Measurements from ENCODE around the gene GLG1. TPM values are rescaled to one million over a fixed set of nuclear protein-coding genes. Genes with fewer than 3 reads are reported as not detected.

Gene GLG1
- total RNA-seq, 1 experiment from 2014 or later: 65.2 TPM

- Histone ChIP-seq H3K4me3 (ENCODE audit: low read length) (peak overlapping the region; percentile 94), H3K79me2 (ENCODE audit: low read length) (peaks cover 60% of the 10 kb centered on the region), H3K36me3 (ENCODE audit: insufficient read depth, low read length) (no peaks in the 10 kb centered on the region), H4K20me1 (ENCODE audit: insufficient read depth, low read depth, low read length) (peaks cover 16% of the 10 kb centered on the region), H3K4me2 (ENCODE audit: low read depth, low read length, poor library complexity, severe bottlenecking) (peak overlapping the region; percentile 96), H3K27me3 (ENCODE audit: low read length) (no peaks in the 10 kb centered on the region), H2AFZ (ENCODE audit: low read length) (peak overlapping the region; percentile 61), H3K9me2 (replicated peaks; ENCODE audit: insufficient read depth, low read length) (no peaks in the 10 kb centered on the region), H3K4me1 (ENCODE audit: low read length) (peaks cover 32% of the 10 kb centered on the region), H3K9me3 (ENCODE audit: low read length) (no peaks in the 10 kb centered on the region), H3K9ac (ENCODE audit: low read length) (peak overlapping the region; percentile 94), H3K27ac (ENCODE audit: low read length) (peak overlapping the region; percentile 71)
- DNase-seq: peak; percentile 60
Measured at GRCh38 chr16:74605746-74606520, 981 bp downstream of the GLG1 start.

GRCh38 chr16:74605332-74605731, 1.6 kb downstream of the GLG1 start:
- H3K4me1 ChIP-seq (ENCODE audit: low read length): peaks cover 32% of the 10 kb centered on the region
- no peak for DNase-seq
- H2AFZ ChIP-seq (ENCODE audit: low read length): no peak overlapping the region
- peak overlapping the region; percentile 96 for H3K4me2 ChIP-seq (ENCODE audit: low read depth, low read length, poor library complexity, severe bottlenecking)
- H3K4me3 ChIP-seq (ENCODE audit: low read length): peak overlapping the region; percentile 94
- no peaks in the 10 kb centered on the region for H3K36me3 ChIP-seq (ENCODE audit: insufficient read depth, low read length)
- no peaks in the 10 kb centered on the region for H3K9me3 ChIP-seq (ENCODE audit: low read length)
- H3K27ac ChIP-seq (ENCODE audit: low read length): peak overlapping the region; percentile 71; the same call in 1 of the 2 replicates
- H4K20me1 ChIP-seq (ENCODE audit: insufficient read depth, low read depth, low read length): peaks cover 21% of the 10 kb centered on the region
- H3K27me3 ChIP-seq (ENCODE audit: low read length): no peaks in the 10 kb centered on the region
- H3K79me2 ChIP-seq (ENCODE audit: low read length): peaks cover 66% of the 10 kb centered on the region
- H3K9ac ChIP-seq (ENCODE audit: low read length): peak overlapping the region; percentile 94
- no peaks in the 10 kb centered on the region for H3K9me2 ChIP-seq (replicated peaks; ENCODE audit: insufficient read depth, low read length)

- no peaks in the 10 kb centered on the region for H3K27me3 ChIP-seq (ENCODE audit: low read length)
- H3K9me2 ChIP-seq (replicated peaks; ENCODE audit: insufficient read depth, low read length): no peaks in the 10 kb centered on the region
- H3K4me3 ChIP-seq (ENCODE audit: low read length): no peak overlapping the region
- H3K9ac ChIP-seq (ENCODE audit: low read length): no peak overlapping the region
- H2AFZ ChIP-seq (ENCODE audit: low read length): no peak overlapping the region
- no peak for DNase-seq
- H4K20me1 ChIP-seq (ENCODE audit: insufficient read depth, low read depth, low read length): peaks cover 21% of the 10 kb centered on the region
- no peaks in the 10 kb centered on the region for H3K9me3 ChIP-seq (ENCODE audit: low read length)
- no peak overlapping the region for H3K27ac ChIP-seq (ENCODE audit: low read length)
- peak overlapping the region; percentile 96 for H3K4me2 ChIP-seq (ENCODE audit: low read depth, low read length, poor library complexity, severe bottlenecking)
- no peaks in the 10 kb centered on the region for H3K36me3 ChIP-seq (ENCODE audit: insufficient read depth, low read length)
- peaks cover 81% of the 10 kb centered on the region for H3K79me2 ChIP-seq (ENCODE audit: low read length)
- peaks cover 32% of the 10 kb centered on the region for H3K4me1 ChIP-seq (ENCODE audit: low read length)
Measured at GRCh38 chr16:74603848-74604247, 3.1 kb downstream of the GLG1 start.

- no peak overlapping the region for H3K27ac ChIP-seq (ENCODE audit: low read length)
- H4K20me1 ChIP-seq (ENCODE audit: insufficient read depth, low read depth, low read length): peaks cover 20% of the 10 kb centered on the region
- no peak overlapping the region for H3K4me2 ChIP-seq (ENCODE audit: low read depth, low read length, poor library complexity, severe bottlenecking)
- no peaks in the 10 kb centered on the region for H3K27me3 ChIP-seq (ENCODE audit: low read length)
- H3K79me2 ChIP-seq (ENCODE audit: low read length): peaks cover 99% of the 10 kb centered on the region
- H3K4me1 ChIP-seq (ENCODE audit: low read length): peaks cover 22% of the 10 kb centered on the region
- no peak for DNase-seq
- no peak overlapping the region for H2AFZ ChIP-seq (ENCODE audit: low read length)
- H3K9ac ChIP-seq (ENCODE audit: low read length): no peak overlapping the region
- no peaks in the 10 kb centered on the region for H3K9me3 ChIP-seq (ENCODE audit: low read length)
- H3K4me3 ChIP-seq (ENCODE audit: low read length): no peak overlapping the region
- H3K36me3 ChIP-seq (ENCODE audit: insufficient read depth, low read length): no peaks in the 10 kb centered on the region
- H3K9me2 ChIP-seq (replicated peaks; ENCODE audit: insufficient read depth, low read length): no peaks in the 10 kb centered on the region
Measured at GRCh38 chr16:74601126-74601871, 5.6 kb downstream of the GLG1 start.

GRCh38 chr16:74596586-74596985, 10.3 kb downstream of the GLG1 start:
- DNase-seq: no peak
- Histone ChIP-seq H3K9ac (ENCODE audit: low read length) (no peak overlapping the region), H2AFZ (ENCODE audit: low read length) (no peak overlapping the region), H3K27me3 (ENCODE audit: low read length) (no peaks in the 10 kb centered on the region), H3K4me3 (ENCODE audit: low read length) (no peak overlapping the region), H4K20me1 (ENCODE audit: insufficient read depth, low read depth, low read length) (0 out of 2 replicates have a peak, but pooled peaks cover 5% of the 10 kb centered on the region), H3K4me1 (ENCODE audit: low read length) (no peaks in the 10 kb centered on the region), H3K36me3 (ENCODE audit: insufficient read depth, low read length) (no peaks in the 10 kb centered on the region), H3K9me3 (ENCODE audit: low read length) (no peaks in the 10 kb centered on the region), H3K9me2 (replicated peaks; ENCODE audit: insufficient read depth, low read length) (no peaks in the 10 kb centered on the region), H3K79me2 (ENCODE audit: low read length) (peaks cover 98% of the 10 kb centered on the region), H3K27ac (ENCODE audit: low read length) (no peak overlapping the region), H3K4me2 (ENCODE audit: low read depth, low read length, poor library complexity, severe bottlenecking) (no peak overlapping the region)

- Histone ChIP-seq H3K9me2 (replicated peaks; ENCODE audit: insufficient read depth, low read length) (no peaks in the 10 kb centered on the region), H2AFZ (ENCODE audit: low read length) (no peak overlapping the region), H3K4me2 (ENCODE audit: low read depth, low read length, poor library complexity, severe bottlenecking) (no peak overlapping the region), H3K36me3 (ENCODE audit: insufficient read depth, low read length) (no peaks in the 10 kb centered on the region), H3K79me2 (ENCODE audit: low read length) (peaks cover 95% of the 10 kb centered on the region), H3K9me3 (ENCODE audit: low read length) (no peaks in the 10 kb centered on the region), H3K9ac (ENCODE audit: low read length) (no peak overlapping the region), H3K27ac (ENCODE audit: low read length) (no peak overlapping the region), H3K27me3 (ENCODE audit: low read length) (no peaks in the 10 kb centered on the region), H3K4me1 (ENCODE audit: low read length) (peaks cover 6% of the 10 kb centered on the region; the same call in 1 of the 2 replicates), H3K4me3 (ENCODE audit: low read length) (no peak overlapping the region), H4K20me1 (ENCODE audit: insufficient read depth, low read depth, low read length) (no peaks in the 10 kb centered on the region)
- DNase-seq: no peak
Measured at GRCh38 chr16:74592847-74593246, 14.1 kb downstream of the GLG1 start.

GRCh38 chr16:74591876-74592650, 14.9 kb downstream of the GLG1 start:
- Histone ChIP-seq H3K27me3 (ENCODE audit: low read length) (no peaks in the 10 kb centered on the region), H3K9ac (ENCODE audit: low read length) (no peak overlapping the region), H3K9me2 (replicated peaks; ENCODE audit: insufficient read depth, low read length) (no peaks in the 10 kb centered on the region), H3K9me3 (ENCODE audit: low read length) (no peaks in the 10 kb centered on the region), H3K36me3 (ENCODE audit: insufficient read depth, low read length) (no peaks in the 10 kb centered on the region), H3K4me1 (ENCODE audit: low read length) (peaks cover 6% of the 10 kb centered on the region; the same call in 1 of the 2 replicates), H2AFZ (ENCODE audit: low read length) (no peak overlapping the region), H3K27ac (ENCODE audit: low read length) (no peak overlapping the region), H3K79me2 (ENCODE audit: low read length) (peaks cover 97% of the 10 kb centered on the region), H4K20me1 (ENCODE audit: insufficient read depth, low read depth, low read length) (no peaks in the 10 kb centered on the region), H3K4me2 (ENCODE audit: low read depth, low read length, poor library complexity, severe bottlenecking) (no peak overlapping the region), H3K4me3 (ENCODE audit: low read length) (no peak overlapping the region)
- no peak for DNase-seq

- Histone ChIP-seq H3K79me2 (ENCODE audit: low read length) (peaks cover 96% of the 10 kb centered on the region), H3K27me3 (ENCODE audit: low read length) (no peaks in the 10 kb centered on the region), H3K9ac (ENCODE audit: low read length) (no peak overlapping the region), H3K27ac (ENCODE audit: low read length) (no peak overlapping the region), H3K36me3 (ENCODE audit: insufficient read depth, low read length) (no peaks in the 10 kb centered on the region), H3K4me2 (ENCODE audit: low read depth, low read length, poor library complexity, severe bottlenecking) (no peak overlapping the region), H4K20me1 (ENCODE audit: insufficient read depth, low read depth, low read length) (no peaks in the 10 kb centered on the region), H3K9me3 (ENCODE audit: low read length) (no peaks in the 10 kb centered on the region), H2AFZ (ENCODE audit: low read length) (no peak overlapping the region), H3K4me3 (ENCODE audit: low read length) (no peak overlapping the region), H3K9me2 (replicated peaks; ENCODE audit: insufficient read depth, low read length) (no peaks in the 10 kb centered on the region), H3K4me1 (ENCODE audit: low read length) (peaks cover 6% of the 10 kb centered on the region; the same call in 1 of the 2 replicates)
- DNase-seq: no peak
Measured at GRCh38 chr16:74586948-74587347, 20.0 kb downstream of the GLG1 start.
